Loucy (cell line): ENCODE measurements around the gene ANKRD13C.

ENCODE experiments used
- CTCF ChIP-seq: fragments of 200-600 bp; sonication (generic); conservative IDR thresholded peaks from 2 replicates; pipeline ENCODE4 v1.5.1; 2014; ENCODE audit warnings: mild to moderate bottlenecking, antibody characterized with exemption, low read length
- EZH2phosphoT487 ChIP-seq: fragments of 200-600 bp; IDR thresholded peaks from 2 replicates; pipeline ENCODE4 v1.6.1; 2018; ENCODE audit warnings: antibody characterized with exemption, mild to moderate bottlenecking, moderate library complexity, borderline replicate concordance

DNA sequence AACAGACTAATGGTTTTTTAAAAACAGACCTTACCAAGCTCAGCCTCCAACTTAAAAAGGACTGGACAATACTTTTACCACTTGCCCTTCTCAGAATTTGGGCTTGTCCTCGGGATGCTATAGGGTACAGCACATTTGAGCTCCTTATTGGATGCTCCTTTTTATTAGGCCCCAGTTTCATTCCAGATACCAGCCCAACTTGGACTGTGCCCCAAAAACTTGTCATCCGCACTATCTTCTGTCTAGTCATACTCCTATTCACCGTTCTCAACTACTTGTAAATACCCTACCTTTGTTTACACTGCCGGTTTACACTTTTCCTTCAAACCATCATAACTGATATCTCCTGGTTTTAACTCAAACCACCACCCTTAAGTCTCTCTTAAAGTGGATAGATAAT is 17.9 kb upstream of the ANKRD13C start:
- TF ChIP-seq CTCF (no peak), EZH2phosphoT487 (no peak)
